CD8-positive, alpha-beta memory T cell (primary cell): ENCODE data around the gene BEGAIN. TPM values are rescaled to one million over a fixed set of nuclear protein-coding genes. Genes with fewer than 3 reads are reported as not detected.

ENCODE experiments used
- CTCF ChIA-PET: fragments of 350-600 bp; sonication (Branson Sonifier 250); formaldehyde crosslinking; loops from one replicate; lab custom pipeline; 2021; ENCODE audit warnings: antibody characterized with exemption; lab: Charles Lee
- POLR2A ChIA-PET: fragments of 350-600 bp; sonication (Branson Sonifier 250); formaldehyde crosslinking; loops from one replicate; lab custom pipeline; 2021; ENCODE audit warnings: antibody characterized with exemption; lab: Charles Lee
- DNase-seq, 5 donors: peaks; one replicate each; pipeline versions ENCODE4 v3.0.0 to v3.0.0-alpha.2; 2020 to 2022; ENCODE audit warnings: mixed read lengths in 1 of 5
- H3K27ac ChIP-seq: one replicate; pipeline ENCODE4 v1.7.0; 2013; ENCODE audit warnings: low read depth, mild to moderate bottlenecking, low read length, moderate library complexity
- H3K27me3 ChIP-seq: 2 replicates; pipeline ENCODE4 v1.7.0; 2013; ENCODE audit warnings: low read length, mild to moderate bottlenecking; ENCODE audit not compliant: insufficient read depth, poor library complexity, severe bottlenecking
- H3K36me3 ChIP-seq: 2 replicates; pipeline ENCODE4 v1.7.0; 2013; ENCODE audit warnings: mild to moderate bottlenecking, low read length, moderate library complexity; ENCODE audit not compliant: insufficient read depth
- H3K4me1 ChIP-seq: 2 replicates; pipeline ENCODE4 v1.7.0; 2013; ENCODE audit warnings: mild to moderate bottlenecking, low read length, moderate library complexity; ENCODE audit not compliant: insufficient read depth
- H3K4me3 ChIP-seq: 2 replicates; pipeline ENCODE4 v1.7.0; 2013; ENCODE audit warnings: mild to moderate bottlenecking, low read length
- H3K9me3 ChIP-seq: 2 replicates; pipeline ENCODE4 v1.7.0; 2013; ENCODE audit warnings: mild to moderate bottlenecking, low read length
- H3K27ac Mint-ChIP-seq, 8 donors: one replicate each; pipeline ENCODE4 v1.8.0; 2020 to 2021; ENCODE audit warnings: mixed read lengths in 8 of 8, mild to moderate bottlenecking in 6 of 8, inconsistent platforms in 3 of 8, moderate library complexity in 3 of 8
- H3K27me3 Mint-ChIP-seq, 2 donors: one replicate each; pipeline ENCODE4 v1.8.0; 2020 to 2021; ENCODE audit warnings: mixed read lengths in 2 of 2, mild to moderate bottlenecking in 1 of 2, moderate library complexity in 1 of 2
- H3K36me3 Mint-ChIP-seq, 3 donors: one replicate each; pipeline ENCODE4 v1.8.0; 2020 to 2021; ENCODE audit warnings: mixed read lengths in 3 of 3, inconsistent platforms in 1 of 3, mild to moderate bottlenecking in 1 of 3
- H3K4me1 Mint-ChIP-seq, 3 donors: one replicate each; pipeline ENCODE4 v1.8.0; 2020 to 2021; ENCODE audit warnings: mixed read lengths in 3 of 3, inconsistent platforms in 1 of 3, mild to moderate bottlenecking in 1 of 3
- H3K4me3 Mint-ChIP-seq, 7 donors: one replicate each; pipeline ENCODE4 v1.8.0; 2020 to 2021; ENCODE audit warnings: mixed read lengths in 7 of 7, mild to moderate bottlenecking in 6 of 7, moderate library complexity in 4 of 7, inconsistent platforms in 2 of 7
- H3K9me3 Mint-ChIP-seq, 5 donors: one replicate each; pipeline ENCODE4 v1.8.0; 2020 to 2022; ENCODE audit warnings: mixed read lengths in 5 of 5, mild to moderate bottlenecking in 3 of 5, moderate library complexity in 2 of 5, inconsistent platforms in 1 of 5
- polyA plus RNA-seq: library from polyadenylated mRNA; unstranded; fragments of 300-500 nt; fragmentation: Illumina TruSeq; gene quantifications from one replicate; pipeline ENCODE4 v1.2.3, GENCODE V29; 2021
- total RNA-seq, 2 experiments: library from RNA; stranded (reverse); gene quantifications; one replicate each; pipeline ENCODE4 v1.2.3, GENCODE V29; 2021

The BEGAIN gene
- total and polyA plus RNA-seq, 3 experiments from 2014 or later: 0.26 to 2.4 (median 2.4) TPM

DNA sequence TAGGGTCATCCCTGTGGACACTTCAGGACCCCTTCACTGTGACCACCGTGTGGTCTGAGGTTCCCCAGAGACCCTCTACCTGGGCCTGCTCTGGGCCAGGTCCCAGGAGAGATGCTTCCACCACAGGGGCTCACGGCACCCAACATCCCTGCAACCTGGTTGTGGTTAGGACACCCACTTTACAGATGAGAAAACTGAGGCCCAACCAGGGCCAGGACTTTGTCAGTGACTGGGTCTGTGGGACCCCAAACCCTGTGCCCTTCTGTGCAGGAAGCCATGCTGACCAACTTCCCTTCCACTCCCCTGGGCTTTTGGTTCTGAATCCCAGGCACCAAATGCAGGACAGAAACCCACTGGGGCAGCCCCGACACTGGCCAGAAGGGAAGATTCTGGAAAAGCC, 21.6 kb downstream of the BEGAIN start:
- Mint-ChIP-seq H3K27ac (peak overlapping the region in 1 of 8 donors; percentile 57), H3K4me1 (peaks cover 0 to 12% (median 0%) of the 10 kb centered on the region in 3 donors), H3K9me3 (no peaks in the 10 kb centered on the region), H3K36me3 (no peaks in the 10 kb centered on the region), H3K27me3 (peaks cover 19 to 39% of the 10 kb centered on the region in 2 donors), H3K4me3 (peak overlapping the region in 2 of 7 donors; percentile 13 to 64)
- H3K27ac ChIP-seq: no peak overlapping the region
- H3K4me1 ChIP-seq: peaks cover 5% of the 10 kb centered on the region
- no peaks in the 10 kb centered on the region for H3K9me3 ChIP-seq
- H3K27me3 ChIP-seq: peaks cover 9% of the 10 kb centered on the region
- H3K36me3 ChIP-seq: no peaks in the 10 kb centered on the region
- no peak for DNase-seq
- no peak overlapping the region for H3K4me3 ChIP-seq
- CTCF ChIA-PET: interaction anchor here (1.2 kb wide), 1 partner anchor 80 kb away, joined by 3 read pairs; no protein-coding TSS in a partner anchor
- POLR2A ChIA-PET: no interaction called here

DNA sequence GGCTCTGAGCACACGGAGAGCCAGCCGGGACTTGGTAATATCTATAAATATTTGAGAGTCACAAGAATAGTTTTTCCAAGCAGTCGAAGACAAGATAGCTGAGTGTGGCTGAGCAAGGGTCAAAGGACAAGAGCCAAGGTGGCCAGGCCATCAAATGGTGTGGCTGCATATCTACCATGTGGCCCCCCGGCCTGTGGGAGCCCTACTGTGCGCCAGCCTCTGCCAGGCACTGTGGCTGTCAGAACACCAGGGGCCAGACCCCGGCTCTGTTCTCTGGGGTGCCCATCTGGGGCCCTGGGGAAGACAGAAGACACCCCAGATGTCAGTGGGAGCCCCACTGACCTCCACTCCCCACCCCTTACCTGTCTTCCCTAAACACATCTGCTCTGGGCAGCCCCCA, 22.7 kb downstream of the BEGAIN start:
- H3K4me1 Mint-ChIP-seq: peaks cover 0 to 12% (median 0%) of the 10 kb centered on the region in 3 donors
- ChIA-PET POLR2A (no interaction called here), CTCF (no interaction called here)
- H3K4me3 Mint-ChIP-seq: no peak overlapping the region
- peaks cover 9% of the 10 kb centered on the region for H3K27me3 ChIP-seq
- H3K27ac ChIP-seq: no peak overlapping the region
- no peaks in the 10 kb centered on the region for H3K36me3 ChIP-seq
- no peaks in the 10 kb centered on the region for H3K9me3 Mint-ChIP-seq
- no peak for DNase-seq
- H3K27me3 Mint-ChIP-seq: peaks cover 13 to 32% of the 10 kb centered on the region in 2 donors
- H3K4me1 ChIP-seq: peaks cover 5% of the 10 kb centered on the region
- no peak overlapping the region for H3K27ac Mint-ChIP-seq
- H3K36me3 Mint-ChIP-seq: no peaks in the 10 kb centered on the region
- H3K9me3 ChIP-seq: no peaks in the 10 kb centered on the region
- no peak overlapping the region for H3K4me3 ChIP-seq

- Histone ChIP-seq H3K9me3 (no peaks in the 10 kb centered on the region), H3K27me3 (peaks cover 5% of the 10 kb centered on the region), H3K27ac (no peak overlapping the region), H3K4me1 (peaks cover 5% of the 10 kb centered on the region), H3K4me3 (no peak overlapping the region), H3K36me3 (no peaks in the 10 kb centered on the region)
- peak overlapping the region in 1 of 8 donors; percentile 26 for H3K27ac Mint-ChIP-seq
- ChIA-PET POLR2A (no interaction called here), CTCF (no interaction called here)
- no peaks in the 10 kb centered on the region for H3K36me3 Mint-ChIP-seq
- no peaks in the 10 kb centered on the region for H3K9me3 Mint-ChIP-seq
- no peak for DNase-seq
- H3K4me3 Mint-ChIP-seq: no peak overlapping the region
- peaks cover 9 to 36% of the 10 kb centered on the region in 2 donors for H3K27me3 Mint-ChIP-seq
- peaks cover 0 to 11% (median 0%) of the 10 kb centered on the region in 3 donors for H3K4me1 Mint-ChIP-seq
These were observed 24.5 kb downstream of the BEGAIN start for GRCh38 chr14:100562751-100563150.

- H3K36me3 ChIP-seq: no peaks in the 10 kb centered on the region
- peaks cover 0 to 3% (median 0%) of the 10 kb centered on the region in 3 donors for H3K4me1 Mint-ChIP-seq
- H3K27me3 ChIP-seq: peaks cover 5% of the 10 kb centered on the region
- H3K4me3 ChIP-seq: no peak overlapping the region
- H3K36me3 Mint-ChIP-seq: no peaks in the 10 kb centered on the region
- H3K4me3 Mint-ChIP-seq: no peak overlapping the region
- peaks cover 4 to 28% of the 10 kb centered on the region in 2 donors for H3K27me3 Mint-ChIP-seq
- H3K27ac Mint-ChIP-seq: no peak overlapping the region
- H3K9me3 ChIP-seq: no peaks in the 10 kb centered on the region
- ChIA-PET POLR2A (no interaction called here), CTCF (interaction anchor here (1.4 kb wide), 1 partner anchor 176 kb away, joined by 4 read pairs; no protein-coding TSS in a partner anchor)
- H3K9me3 Mint-ChIP-seq: no peaks in the 10 kb centered on the region
- H3K27ac ChIP-seq: no peak overlapping the region
- no peak for DNase-seq
- H3K4me1 ChIP-seq: no peaks in the 10 kb centered on the region
These were observed 26.2 kb downstream of the BEGAIN start for GRCh38 chr14:100561005-100561404.

DNA sequence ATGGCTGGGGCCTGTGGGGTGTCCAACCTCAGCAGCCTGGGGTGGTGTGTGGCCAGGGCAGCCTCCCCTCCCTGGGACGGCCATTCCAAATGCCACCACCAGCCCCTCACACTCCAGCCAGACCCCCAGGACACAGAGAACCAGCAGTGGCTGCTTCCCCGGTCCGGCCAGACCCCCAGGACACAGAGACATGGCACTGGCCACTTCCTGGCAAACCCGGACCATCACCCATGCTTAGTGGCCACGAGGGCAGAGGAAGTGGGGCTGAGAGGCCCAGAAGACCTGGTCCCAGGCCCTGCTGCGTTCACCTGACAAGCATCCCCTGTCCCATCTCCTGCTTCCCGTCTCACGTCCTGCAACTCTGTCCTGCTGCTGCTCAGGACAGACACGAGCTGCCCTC, 26.7 kb downstream of the BEGAIN start:
- Mint-ChIP-seq H3K4me1 (peaks cover 0 to 3% (median 0%) of the 10 kb centered on the region in 3 donors), H3K27ac (no peak overlapping the region), H3K4me3 (no peak overlapping the region), H3K36me3 (no peaks in the 10 kb centered on the region), H3K27me3 (peaks cover 4 to 23% of the 10 kb centered on the region in 2 donors), H3K9me3 (no peaks in the 10 kb centered on the region)
- CTCF ChIA-PET: interaction anchor here (1.4 kb wide), 1 partner anchor 176 kb away, joined by 4 read pairs; no protein-coding TSS in a partner anchor
- POLR2A ChIA-PET: no interaction called here
- no peak overlapping the region for H3K27ac ChIP-seq
- H3K4me3 ChIP-seq: no peak overlapping the region
- no peaks in the 10 kb centered on the region for H3K4me1 ChIP-seq
- H3K36me3 ChIP-seq: no peaks in the 10 kb centered on the region
- no peaks in the 10 kb centered on the region for H3K9me3 ChIP-seq
- peaks cover 2% of the 10 kb centered on the region for H3K27me3 ChIP-seq
- DNase-seq: no peak

GRCh38 chr14:100559455-100559854, 27.8 kb downstream of the BEGAIN start:
- no peaks in the 10 kb centered on the region for H3K27me3 ChIP-seq
- Mint-ChIP-seq H3K4me1 (peaks cover 0 to 3% (median 0%) of the 10 kb centered on the region in 3 donors), H3K9me3 (no peaks in the 10 kb centered on the region), H3K27me3 (peaks cover 2 to 15% of the 10 kb centered on the region in 2 donors), H3K4me3 (no peak overlapping the region), H3K36me3 (no peaks in the 10 kb centered on the region), H3K27ac (no peak overlapping the region)
- H3K27ac ChIP-seq: no peak overlapping the region
- POLR2A ChIA-PET: no interaction called here
- H3K36me3 ChIP-seq: no peaks in the 10 kb centered on the region
- no peak overlapping the region for H3K4me3 ChIP-seq
- DNase-seq: no peak
- CTCF ChIA-PET: no interaction called here
- H3K9me3 ChIP-seq: no peaks in the 10 kb centered on the region
- H3K4me1 ChIP-seq: no peaks in the 10 kb centered on the region

- Histone ChIP-seq H3K27ac (no peak overlapping the region), H3K36me3 (no peaks in the 10 kb centered on the region), H3K9me3 (no peaks in the 10 kb centered on the region), H3K27me3 (no peaks in the 10 kb centered on the region), H3K4me1 (no peaks in the 10 kb centered on the region), H3K4me3 (no peak overlapping the region)
- Mint-ChIP-seq H3K27ac (no peak overlapping the region), H3K9me3 (no peaks in the 10 kb centered on the region), H3K36me3 (no peaks in the 10 kb centered on the region), H3K4me1 (peaks cover 0 to 3% (median 0%) of the 10 kb centered on the region in 3 donors), H3K27me3 (peaks cover 0 to 10% of the 10 kb centered on the region in 2 donors), H3K4me3 (no peak overlapping the region)
- DNase-seq: no peak
- ChIA-PET POLR2A (no interaction called here), CTCF (no interaction called here)
These were observed 28.3 kb downstream of the BEGAIN start for GRCh38 chr14:100558966-100559365.

GRCh38 chr14:100558226-100558625, 29.0 kb downstream of the BEGAIN start:
- no peaks in the 10 kb centered on the region for H3K27me3 ChIP-seq
- CTCF ChIA-PET: no interaction called here
- H3K4me3 ChIP-seq: no peak overlapping the region
- no peak for DNase-seq
- H3K27me3 Mint-ChIP-seq: peaks cover 0 to 8% of the 10 kb centered on the region in 2 donors
- H3K27ac Mint-ChIP-seq: no peak overlapping the region
- no peak overlapping the region for H3K4me3 Mint-ChIP-seq
- POLR2A ChIA-PET: no interaction called here
- no peaks in the 10 kb centered on the region for H3K9me3 Mint-ChIP-seq
- no peaks in the 10 kb centered on the region for H3K36me3 Mint-ChIP-seq
- no peak overlapping the region for H3K27ac ChIP-seq
- no peaks in the 10 kb centered on the region for H3K9me3 ChIP-seq
- H3K4me1 ChIP-seq: no peaks in the 10 kb centered on the region
- peaks cover 0 to 3% (median 0%) of the 10 kb centered on the region in 3 donors for H3K4me1 Mint-ChIP-seq
- no peaks in the 10 kb centered on the region for H3K36me3 ChIP-seq
